Breast epithelium (tissue), 4 donors: ENCODE data around the gene PLXNC1. TPM values are rescaled to one million over a fixed set of nuclear protein-coding genes. Genes with fewer than 3 reads are reported as not detected.

Source experiments
- DNase-seq, 2 donors: peaks; one replicate each; pipeline ENCODE4 v3.0.0-alpha.2; 2019; ENCODE audit warnings: low spot score in 2 of 2
- H3K27ac ChIP-seq, 2 donors: fragments of 200-600 bp; sonication (generic) in 1 of 2; one replicate each; pipeline ENCODE4 v1.5.1; 2016 to 2019; ENCODE audit warnings: mild to moderate bottlenecking in 1 of 2
- H3K27me3 ChIP-seq, 2 donors: fragments of 200-600 bp; sonication (generic) in 1 of 2; one replicate each; pipeline versions ENCODE4 v1.5.1 to v1.6.0; 2017 to 2019; ENCODE audit warnings: control low read depth in 1 of 2, mild to moderate bottlenecking in 1 of 2
- H3K36me3 ChIP-seq: fragments of 200-600 bp; one replicate; pipeline ENCODE4 v1.5.1; 2019
- H3K4me1 ChIP-seq, 2 donors: fragments of 200-600 bp; sonication (generic); one replicate each; pipeline ENCODE4 v1.5.1; 2016 to 2019; ENCODE audit warnings: control low read depth in 1 of 2
- H3K4me3 ChIP-seq, 3 donors: fragments of 200-600 bp; sonication (generic); 1 replicate in 2 of 3; 2 replicates in 1 of 3; pipeline ENCODE4 v1.5.1; 2016 to 2019; ENCODE audit warnings: mild to moderate bottlenecking in 3 of 3, moderate library complexity in 2 of 3
- H3K9me3 ChIP-seq, 2 donors: fragments of 200-600 bp; sonication (generic) in 1 of 2; one replicate each; pipeline ENCODE4 v1.5.1; 2016 to 2019; ENCODE audit warnings: control low read depth in 1 of 2
- POLR2A ChIP-seq: fragments of 450-650 bp; IDR thresholded peaks from one replicate; pipeline ENCODE4 v1.6.1; 2016; ENCODE audit warnings: antibody characterized with exemption, mild to moderate bottlenecking, moderate library complexity
- POLR2AphosphoS5 ChIP-seq, 3 donors: sonication (generic); formaldehyde crosslinking; IDR thresholded peaks; one replicate each; pipeline ENCODE4 v1.6.1; 2017; ENCODE audit warnings: antibody characterized with exemption in 3 of 3
- intact Hi-C: fragments of 100-400 bp; cut with DNase I; formaldehyde crosslinking; loops from one replicate; pipeline ENCODE4 v1.15.1; 2023; ENCODE audit warnings: low total_unique reads
- total RNA-seq, 3 donors: library from RNA; depleted of rRNA; stranded (reverse); fragments of >200 nt; gene quantifications; one replicate each; pipeline ENCODE4 v1.1.0, GENCODE V29; 2016
- TF ChIP-seq, protein P1 (sequence below), 3 donors: fragments of 450-650 bp; IDR thresholded peaks; one replicate each; pipeline ENCODE4 v1.5.1; 2016 to 2017; ENCODE audit warnings: antibody characterized with exemption in 3 of 3, mild to moderate bottlenecking in 3 of 3, moderate library complexity in 3 of 3

PLXNC1 gene
- total RNA-seq, 3 donors from 2014 or later = 7.5 to 21.4 (median 8.2) TPM

DNA sequence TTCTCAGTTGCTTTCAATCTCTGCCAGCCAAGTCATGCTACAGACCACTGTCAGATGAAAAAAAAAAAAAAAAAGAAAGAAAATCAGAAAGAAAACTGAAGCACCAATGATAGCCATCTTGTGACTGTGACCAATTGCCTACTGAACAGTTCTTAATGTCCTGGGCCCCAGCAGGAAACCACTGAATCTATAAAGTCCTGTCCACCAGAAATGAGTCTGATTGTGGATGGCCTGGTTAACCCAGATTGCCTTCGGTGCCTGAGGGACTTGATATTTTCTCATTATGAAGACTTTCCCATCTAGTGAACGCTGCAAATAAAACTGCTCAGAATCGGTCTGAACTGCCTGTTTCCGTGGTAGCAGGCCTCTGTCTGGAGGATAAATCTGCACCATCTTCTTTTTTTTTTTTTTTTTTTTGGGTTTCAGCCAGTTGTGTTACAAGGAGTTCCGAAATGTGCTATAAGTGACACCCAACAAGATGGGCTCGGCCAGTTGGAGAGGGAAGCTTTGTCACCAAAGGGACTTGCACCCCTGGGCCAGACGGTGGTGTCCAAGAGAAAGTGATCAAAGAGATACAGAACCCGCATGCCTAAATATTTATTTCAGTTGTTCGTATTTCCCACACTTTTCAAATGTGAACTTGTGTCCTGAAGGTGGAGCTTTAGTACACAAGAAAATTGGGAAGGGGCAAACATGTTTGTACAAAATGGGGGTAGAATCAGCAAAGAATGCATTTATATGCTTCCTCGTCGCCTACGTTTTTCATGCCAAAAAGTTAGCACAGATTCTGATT is 3.0 kb upstream of the PLXNC1 start:
- Histone ChIP-seq H3K4me3 (no peak overlapping the region), H3K9me3 (no peaks in the 10 kb centered on the region), H3K27me3 (peaks cover 0 to 15% of the 10 kb centered on the region in 2 donors), H3K4me1 (peaks cover 0 to 7% of the 10 kb centered on the region in 2 donors), H3K27ac (no peak overlapping the region), H3K36me3 (no peaks in the 10 kb centered on the region)
- TF ChIP-seq, protein P1, sequence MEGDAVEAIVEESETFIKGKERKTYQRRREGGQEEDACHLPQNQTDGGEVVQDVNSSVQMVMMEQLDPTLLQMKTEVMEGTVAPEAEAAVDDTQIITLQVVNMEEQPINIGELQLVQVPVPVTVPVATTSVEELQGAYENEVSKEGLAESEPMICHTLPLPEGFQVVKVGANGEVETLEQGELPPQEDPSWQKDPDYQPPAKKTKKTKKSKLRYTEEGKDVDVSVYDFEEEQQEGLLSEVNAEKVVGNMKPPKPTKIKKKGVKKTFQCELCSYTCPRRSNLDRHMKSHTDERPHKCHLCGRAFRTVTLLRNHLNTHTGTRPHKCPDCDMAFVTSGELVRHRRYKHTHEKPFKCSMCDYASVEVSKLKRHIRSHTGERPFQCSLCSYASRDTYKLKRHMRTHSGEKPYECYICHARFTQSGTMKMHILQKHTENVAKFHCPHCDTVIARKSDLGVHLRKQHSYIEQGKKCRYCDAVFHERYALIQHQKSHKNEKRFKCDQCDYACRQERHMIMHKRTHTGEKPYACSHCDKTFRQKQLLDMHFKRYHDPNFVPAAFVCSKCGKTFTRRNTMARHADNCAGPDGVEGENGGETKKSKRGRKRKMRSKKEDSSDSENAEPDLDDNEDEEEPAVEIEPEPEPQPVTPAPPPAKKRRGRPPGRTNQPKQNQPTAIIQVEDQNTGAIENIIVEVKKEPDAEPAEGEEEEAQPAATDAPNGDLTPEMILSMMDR (IDR thresholded peaks at IDR 0.05) = peak in 1 of 3 donors; percentile 33
- TF ChIP-seq POLR2AphosphoS5 (IDR thresholded peaks at IDR 0.05) (no peak), POLR2A (no peak)
- no peak for DNase-seq
- intact Hi-C loops = loop anchor here (10.0 kb wide), 1 partner anchor 599 kb away; no protein-coding TSS in a partner anchor

DNA sequence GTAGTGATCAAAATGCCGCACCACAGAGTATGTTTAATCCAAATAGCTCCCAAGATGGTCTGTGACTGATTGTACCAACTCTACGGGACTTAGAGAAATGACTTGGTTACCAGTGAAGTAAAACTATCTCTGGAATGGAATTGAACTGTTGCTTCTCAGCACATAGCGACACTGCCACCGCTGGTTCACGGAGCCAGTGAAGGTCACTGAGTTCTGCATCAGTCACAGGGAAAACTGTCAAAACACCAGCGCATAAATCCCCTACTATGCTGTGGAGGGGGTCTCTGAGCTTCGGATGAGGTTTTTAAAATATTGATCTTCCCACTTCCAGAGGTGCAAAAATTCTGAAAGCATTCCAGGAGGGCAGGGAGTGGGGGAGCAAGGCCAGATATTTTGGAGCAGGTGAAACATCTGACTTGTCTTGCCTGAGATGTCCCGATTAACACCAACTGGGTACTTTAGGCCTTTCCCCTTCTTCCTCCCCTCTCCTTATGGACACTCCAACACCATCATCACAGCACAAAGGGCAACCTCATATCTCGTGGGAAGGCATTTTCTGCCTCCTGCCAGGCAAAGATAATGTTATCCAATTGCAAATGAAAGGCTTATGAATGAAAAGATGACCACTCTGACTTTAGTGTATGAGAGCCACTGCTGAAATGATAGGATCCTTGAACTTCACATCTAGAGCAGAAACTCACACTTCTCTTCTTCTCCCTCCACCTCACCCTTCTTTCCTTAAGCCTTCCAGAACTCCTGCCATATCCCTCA is 2.0 kb upstream of the PLXNC1 start:
- H3K4me1 ChIP-seq = peaks cover 0 to 7% of the 10 kb centered on the region in 2 donors
- no peak overlapping the region for H3K27ac ChIP-seq
- no peaks in the 10 kb centered on the region for H3K9me3 ChIP-seq
- TF ChIP-seq, protein P1 (IDR thresholded peaks at IDR 0.05) = no peak
- no peak for TF ChIP-seq POLR2A
- TF ChIP-seq POLR2AphosphoS5 (IDR thresholded peaks at IDR 0.05) = no peak
- DNase-seq = no peak
- H3K36me3 ChIP-seq = no peaks in the 10 kb centered on the region
- peaks cover 0 to 17% of the 10 kb centered on the region in 2 donors for H3K27me3 ChIP-seq
- intact Hi-C loops = loop anchor here (10.0 kb wide), 1 partner anchor 598 kb away; no protein-coding TSS in a partner anchor
- H3K4me3 ChIP-seq = no peak overlapping the region

DNA sequence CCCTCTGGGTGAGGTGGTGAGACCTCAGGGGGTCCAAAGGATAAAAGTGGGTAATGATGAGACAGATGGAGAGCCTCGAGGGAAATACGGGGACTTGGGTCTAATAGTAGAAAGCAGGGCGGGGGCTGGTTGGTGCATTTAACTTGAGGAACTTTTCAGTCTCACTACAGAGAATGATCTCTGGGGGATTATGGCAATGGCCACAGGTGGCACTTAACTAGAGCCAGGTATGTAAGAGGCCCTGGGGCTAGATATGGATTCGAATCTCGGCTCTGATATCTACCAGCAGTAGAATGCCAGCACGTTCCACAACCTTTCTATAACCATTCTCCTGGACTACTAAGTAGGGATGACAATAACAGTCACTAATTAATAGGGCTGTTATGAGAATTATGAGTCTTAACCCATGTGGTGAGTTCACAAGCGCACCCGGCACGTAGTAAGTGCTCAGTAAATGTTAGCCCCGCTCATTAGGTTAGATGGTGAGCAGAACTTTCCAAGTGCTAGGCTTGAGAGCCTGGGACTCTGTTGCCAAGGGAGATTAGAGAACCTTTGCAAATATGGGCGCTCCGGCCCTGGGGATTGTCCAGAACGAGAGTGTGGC is 888 bp upstream of the PLXNC1 start:
- Histone ChIP-seq H3K27ac (peak overlapping the region; percentile 35 to 63), H3K9me3 (no peaks in the 10 kb centered on the region), H3K27me3 (peaks cover 0 to 17% of the 10 kb centered on the region in 2 donors), H3K4me1 (peaks cover 0 to 7% of the 10 kb centered on the region in 2 donors), H3K4me3 (peak overlapping the region; percentile 66 to 83 (median 66)), H3K36me3 (no peaks in the 10 kb centered on the region)
- TF ChIP-seq, protein P1 (IDR thresholded peaks at IDR 0.05) = no peak
- no peak for DNase-seq
- intact Hi-C loops = loop anchor here (10.0 kb wide), 1 partner anchor 597 kb away; no protein-coding TSS in a partner anchor

DNA sequence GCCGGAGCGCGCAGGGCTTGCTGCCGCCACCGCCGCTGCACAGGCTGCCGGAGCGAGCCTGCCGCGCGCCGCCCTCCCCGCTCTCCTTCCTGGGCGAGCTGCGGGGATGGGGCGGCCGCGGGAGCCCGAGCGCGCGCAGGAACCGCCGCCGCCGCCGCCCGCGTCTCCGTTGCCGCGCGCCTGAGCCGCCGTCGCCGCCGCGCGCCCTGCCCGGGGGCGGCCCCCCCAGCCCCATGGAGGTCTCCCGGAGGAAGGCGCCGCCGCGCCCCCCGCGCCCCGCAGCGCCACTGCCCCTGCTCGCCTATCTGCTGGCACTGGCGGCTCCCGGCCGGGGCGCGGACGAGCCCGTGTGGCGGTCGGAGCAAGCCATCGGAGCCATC is 352 bp downstream of the PLXNC1 start:
- Histone ChIP-seq H3K4me1 (peaks cover 0 to 7% of the 10 kb centered on the region in 2 donors), H3K27ac (peak overlapping the region; percentile 35 to 63), H3K9me3 (no peaks in the 10 kb centered on the region), H3K36me3 (no peaks in the 10 kb centered on the region), H3K4me3 (peak overlapping the region; percentile 66 to 83 (median 66)), H3K27me3 (peaks cover 0 to 17% of the 10 kb centered on the region in 2 donors)
- TF ChIP-seq POLR2A (no peak), POLR2AphosphoS5 (IDR thresholded peaks at IDR 0.05) (no peak)
- TF ChIP-seq, protein P1 (IDR thresholded peaks at IDR 0.05) = no peak
- no peak for DNase-seq
- intact Hi-C loops = loop anchor here (10.0 kb wide), 1 partner anchor 596 kb away; no protein-coding TSS in a partner anchor
